IMR-90 (cell line): ENCODE measurements around the gene ADGRF3. TPM values are rescaled to one million over a fixed set of nuclear protein-coding genes. Genes with fewer than 3 reads are reported as not detected.

ENCODE experiments used
- ATAC-seq: fragments of 200-7000 bp; cut with Tn5 transposase; 2 replicates; pipeline ENCODE4 v1.9.1; 2020; ENCODE audit warnings: low read depth, mild to moderate bottlenecking, moderate library complexity
- BruUV-seq: library from RNA; stranded (reverse); fragments of 400-500 nt; replicated peaks from 2 replicates; lab custom pipeline; 2021; lab: Mats Ljungman, UMichigan
- CTCF ChIA-PET: fragments of 300-600 bp; formaldehyde crosslinking; extraction: SDS; loops from one replicate; lab custom pipeline; 2021; ENCODE audit warnings: antibody characterized with exemption; lab: Yijun Ruan, JAX
- POLR2A ChIA-PET: fragments of 300-600 bp; sonication (Branson Sonifier 250); formaldehyde crosslinking; loops from one replicate; lab custom pipeline; 2022; ENCODE audit warnings: antibody characterized with exemption; ENCODE audit not compliant: unreplicated experiment; lab: Charles Lee
- DNase-seq: peaks from one replicate; pipeline ENCODE4 v3.0.0; 2013
- H2AFZ ChIP-seq: replicated peaks from 2 replicates; pipeline ENCODE3; 2013; ENCODE audit warnings: low read length, mild to moderate bottlenecking; ENCODE audit not compliant: poor library complexity
- H2AK5ac ChIP-seq: 2 replicates; pipeline ENCODE4 v1.6.1; 2013; ENCODE audit warnings: low read depth, low read length, inconsistent platforms
- H2AK9ac ChIP-seq: replicated peaks from 2 replicates; pipeline ENCODE3; 2013; ENCODE audit warnings: mild to moderate bottlenecking, low read depth, low read length, moderate library complexity; ENCODE audit not compliant: poor library complexity
- H2BK120ac ChIP-seq: 2 replicates; pipeline ENCODE4 v1.6.1; 2013; ENCODE audit warnings: low read depth, low read length, inconsistent platforms
- H2BK15ac ChIP-seq: 3 replicates; pipeline ENCODE4 v1.6.1; 2013; ENCODE audit warnings: low read depth, low read length, inconsistent platforms
- H2BK20ac ChIP-seq: 2 replicates; pipeline ENCODE4 v1.6.1; 2013; ENCODE audit warnings: low read depth, mild to moderate bottlenecking, inconsistent platforms, low read length, moderate library complexity
- H2BK5ac ChIP-seq: 2 replicates; pipeline ENCODE4 v1.6.1; 2013; ENCODE audit warnings: mild to moderate bottlenecking, low read depth, low read length, inconsistent platforms; ENCODE audit not compliant: poor library complexity, severe bottlenecking
- H3K14ac ChIP-seq: replicated peaks from 2 replicates; pipeline ENCODE4 v1.6.1; 2013; ENCODE audit warnings: low read depth, low read length, inconsistent platforms
- H3K18ac ChIP-seq: 2 replicates; pipeline ENCODE4 v1.6.1; 2013; ENCODE audit warnings: low read depth, low read length, control low read depth
- H3K23ac ChIP-seq: 2 replicates; pipeline ENCODE4 v1.6.1; 2013; ENCODE audit warnings: low read depth, low read length, inconsistent platforms
- H3K27ac ChIP-seq: 2 replicates; pipeline ENCODE4 v1.5.1; 2013; ENCODE audit warnings: mild to moderate bottlenecking, control low read depth, low read length; ENCODE audit not compliant: insufficient read depth
- H3K27me3 ChIP-seq: 2 replicates; pipeline ENCODE4 v1.6.1; 2013; ENCODE audit warnings: low read length; ENCODE audit not compliant: control insufficient read depth, insufficient read depth
- H3K36me3 ChIP-seq: 2 replicates; pipeline ENCODE4 v1.6.1; 2013; ENCODE audit warnings: low read length, mixed read lengths; ENCODE audit not compliant: control insufficient read depth, insufficient read depth
- H3K4ac ChIP-seq: 2 replicates; pipeline ENCODE4 v1.6.1; 2013; ENCODE audit warnings: low read depth, low read length, inconsistent platforms
- H3K4me1 ChIP-seq: 2 replicates; pipeline ENCODE4 v1.6.1; 2013; ENCODE audit warnings: low read length, mixed read lengths; ENCODE audit not compliant: control insufficient read depth, insufficient read depth
- H3K4me2 ChIP-seq: 2 replicates; pipeline ENCODE4 v1.6.1; 2013; ENCODE audit warnings: low read depth, mild to moderate bottlenecking, control low read depth, low read length, moderate library complexity
- H3K4me3 ChIP-seq: 2 replicates; pipeline ENCODE4 v1.5.1; 2013; ENCODE audit warnings: low read depth, mild to moderate bottlenecking, control low read depth, low read length, moderate library complexity; ENCODE audit not compliant: insufficient read depth
- H3K56ac ChIP-seq: 2 replicates; pipeline ENCODE4 v1.6.1; 2013; ENCODE audit warnings: low read length, inconsistent platforms; ENCODE audit not compliant: insufficient read depth; ENCODE audit errors: extremely low read depth
- H3K79me1 ChIP-seq, 2 experiments: 2 replicates each; pipeline ENCODE4 v1.6.1; 2013; ENCODE audit warnings: low read length in 2 of 2, inconsistent platforms in 1 of 2, low read depth in 1 of 2
- H3K9ac ChIP-seq: 2 replicates; pipeline ENCODE4 v1.6.1; 2013; ENCODE audit warnings: low read depth, low read length, control low read depth
- H3K9me1 ChIP-seq: 2 replicates; pipeline ENCODE4 v1.6.1; 2013; ENCODE audit warnings: low read length, inconsistent platforms; ENCODE audit not compliant: insufficient read depth
- H3K9me3 ChIP-seq: 2 replicates; pipeline ENCODE4 v1.6.1; 2013; ENCODE audit warnings: low read length; ENCODE audit not compliant: control insufficient read depth, insufficient read depth
- H4K20me1 ChIP-seq: 2 replicates; pipeline ENCODE4 v1.6.1; 2013; ENCODE audit warnings: low read length, inconsistent platforms; ENCODE audit not compliant: insufficient read depth
- H4K5ac ChIP-seq: 2 replicates; pipeline ENCODE4 v1.6.1; 2013; ENCODE audit warnings: mild to moderate bottlenecking, low read depth, low read length, control low read depth
- H4K8ac ChIP-seq, 2 experiments: 2 replicates each; pipeline ENCODE4 v1.6.1; 2013; ENCODE audit warnings: low read depth in 2 of 2, low read length in 2 of 2, control low read depth in 1 of 2, inconsistent platforms in 1 of 2
- H4K91ac ChIP-seq: 2 replicates; pipeline ENCODE4 v1.6.1; 2013; ENCODE audit warnings: low read depth, low read length, inconsistent platforms; ENCODE audit not compliant: insufficient read depth
- BHLHE40 ChIP-seq: fragments of 150-350 bp; IDR thresholded peaks from 2 replicates; pipeline ENCODE4 v1.6.1; 2016; ENCODE audit warnings: mild to moderate bottlenecking, low read depth, low read length
- CEBPB ChIP-seq: IDR thresholded peaks from 2 replicates; pipeline ENCODE4 v1.6.1; 2012; ENCODE audit warnings: low read depth, low read length, improper control_type of control experiment
- CHD1 ChIP-seq: IDR thresholded peaks from 2 replicates; pipeline ENCODE4 v1.6.1; 2012; ENCODE audit warnings: low read depth, low read length, improper control_type of control experiment
- ELK1 ChIP-seq: fragments of 150-350 bp; IDR thresholded peaks from 2 replicates; pipeline ENCODE4 v1.6.1; 2016; ENCODE audit warnings: low read depth, mild to moderate bottlenecking, low read length, moderate library complexity, borderline replicate concordance
- FOS ChIP-seq: fragments of 150-350 bp; IDR thresholded peaks from 2 replicates; pipeline ENCODE4 v1.6.1; 2016; ENCODE audit warnings: low read depth, low read length
- MAFK ChIP-seq: IDR thresholded peaks from 2 replicates; pipeline ENCODE4 v1.6.1; 2012; ENCODE audit warnings: low read depth, low read length, improper control_type of control experiment
- MAZ ChIP-seq: IDR thresholded peaks from 2 replicates; pipeline ENCODE4 v1.6.1; 2012; ENCODE audit warnings: low read depth, mild to moderate bottlenecking, low read length, improper control_type of control experiment, moderate library complexity, borderline replicate concordance
- MXI1 ChIP-seq: IDR thresholded peaks from 2 replicates; pipeline ENCODE4 v1.6.1; 2012; ENCODE audit warnings: low read depth, mild to moderate bottlenecking, low read length, moderate library complexity, borderline replicate concordance
- NFE2L2 ChIP-seq: fragments of 150-350 bp; IDR thresholded peaks from 2 replicates; pipeline ENCODE4 v1.6.1; 2016; ENCODE audit warnings: low read depth, mild to moderate bottlenecking, low read length
- POLR2A ChIP-seq: IDR thresholded peaks from 2 replicates; pipeline ENCODE4 v1.6.1; 2012; ENCODE audit warnings: mild to moderate bottlenecking, low read depth, low read length
- RAD21 ChIP-seq: IDR thresholded peaks from 2 replicates; pipeline ENCODE4 v1.6.1; 2012; ENCODE audit warnings: low read length, improper control_type of control experiment
- RCOR1 ChIP-seq: IDR thresholded peaks from 2 replicates; pipeline ENCODE4 v1.6.1; 2012; ENCODE audit warnings: mild to moderate bottlenecking, low read length, improper control_type of control experiment; ENCODE audit not compliant: insufficient replicate concordance
- RFX5 ChIP-seq: IDR thresholded peaks from 2 replicates; pipeline ENCODE4 v1.8.0; 2012; ENCODE audit warnings: low read depth, mild to moderate bottlenecking, low read length, moderate library complexity
- WGBS, 2 experiments: methylation state at CpG; one replicate each; pipeline versions ENCODE4 v1.1.5 to v1.1.7; 2013; ENCODE audit warnings: missing lambda C conversion rate in 2 of 2; ENCODE audit not compliant: insufficient read length in 1 of 2; ENCODE audit errors: extremely low coverage in 2 of 2; 5-methylcytosine and 5-hydroxymethylcytosine counted together
- dilution Hi-C: fragments of 300-500 bp; cut with HindIII; formaldehyde crosslinking; loops from one replicate; pipeline ENCODE4 v1.14.3; 2018; ENCODE audit warnings: low sequenced_read_pairs; ENCODE audit not compliant: unreplicated experiment
- in situ Hi-C: fragments of 300-500 bp; cut with MboI; formaldehyde crosslinking; loops from 3 replicates; pipeline ENCODE4 v1.14.3; 2019; ENCODE audit warnings: low sequenced_read_pairs, inconsistent platforms, mixed read lengths
- intact Hi-C: fragments of 100-400 bp; cut with micrococcal nuclease; formaldehyde crosslinking; loops from 2 replicates; pipeline ENCODE4 v1.10.0; 2022
- polyA plus RNA-seq, 3 experiments: library from polyadenylated mRNA; depleted of rRNA; stranded (reverse); fragments of >200 nt; gene quantifications; 2 replicates each; pipeline ENCODE4 v1.2.3, GENCODE V29; 2012; ENCODE audit warnings: low replicate concordance in 1 of 3
- total RNA-seq: library from RNA; depleted of rRNA; stranded (reverse); fragments of >200 nt; gene quantifications from 2 replicates; pipeline ENCODE4 v1.2.3, GENCODE V29; 2012
- TF ChIP-seq, protein P1 (sequence below): conservative IDR thresholded peaks from 2 replicates; pipeline ENCODE4 v1.5.1; 2012; ENCODE audit warnings: mild to moderate bottlenecking, low read depth, low read length, improper control_type of control experiment
- TF ChIP-seq, protein P2 (sequence below): fragments of 150-350 bp; IDR thresholded peaks from 2 replicates; pipeline ENCODE4 v1.6.1; 2017; ENCODE audit warnings: mild to moderate bottlenecking, antibody characterized with exemption, low read length, low read depth

Gene ADGRF3
- total and polyA plus RNA-seq, 2 of the 4 experiments (the other 2 are of a cell fraction), result 0.15 TPM; not detected in 1

DNA sequence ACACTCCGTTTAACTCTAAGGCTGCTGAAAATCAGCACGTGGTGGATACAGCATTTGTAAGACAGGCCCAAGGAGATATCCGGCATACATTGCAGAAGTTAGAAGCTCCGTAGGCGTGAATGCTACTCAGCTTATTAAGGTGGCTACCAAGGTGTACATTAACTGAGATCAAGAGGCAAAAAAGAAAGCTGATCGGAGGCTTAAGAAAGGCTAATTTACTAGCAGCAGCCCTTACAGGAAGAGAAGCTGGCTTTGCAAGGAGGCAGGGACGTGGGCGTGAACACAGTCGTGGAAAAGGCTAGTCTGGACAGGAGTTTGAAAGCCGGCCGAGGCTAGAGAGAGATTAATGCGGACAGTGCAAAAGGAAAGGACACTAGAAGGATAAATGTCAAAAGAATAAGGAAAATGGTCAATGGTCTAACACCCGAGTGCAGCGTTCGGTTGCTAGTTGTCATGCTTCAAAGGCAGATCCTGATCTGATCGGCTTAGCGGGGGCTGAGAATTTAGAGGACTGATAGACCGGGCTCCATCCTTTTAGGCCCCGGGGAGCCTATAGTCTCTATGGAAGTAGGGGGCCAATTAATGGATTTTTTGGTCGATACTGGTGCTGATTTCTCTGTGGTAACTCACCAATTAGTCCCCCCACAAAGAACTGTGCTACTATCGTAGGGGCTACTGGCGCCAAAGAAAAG, 46.2 kb downstream of the ADGRF3 start:
- Histone ChIP-seq H3K4ac (peak overlapping the region; percentile 55), H4K5ac (peak overlapping the region; percentile 93), H3K4me1 (peaks cover 12% of the 10 kb centered on the region), H2BK120ac (peak overlapping the region; percentile 79), H3K23ac (peak overlapping the region; percentile 69), H3K79me1 (no peaks in the 10 kb centered on the region), H4K91ac (peak overlapping the region; percentile 43), H3K14ac (peak overlapping the region; percentile 88), H3K27me3 (no peaks in the 10 kb centered on the region), H2AFZ (peak overlapping the region; percentile 75), H3K56ac (peak overlapping the region; percentile 23; the same call in 1 of the 2 replicates), H2BK20ac (peak overlapping the region; percentile 11; the same call in 1 of the 2 replicates), H3K9me1 (no peaks in the 10 kb centered on the region), H3K9ac (peak overlapping the region; percentile 68), H2AK9ac (peak overlapping the region; percentile 12), H2AK5ac (no peak overlapping the region), H4K20me1 (no peaks in the 10 kb centered on the region), H3K27ac (peak overlapping the region; percentile 61), H3K4me2 (peak overlapping the region; percentile 75), H2BK5ac (peak overlapping the region; percentile 44), H3K9me3 (no peaks in the 10 kb centered on the region), H2BK15ac (peak overlapping the region; percentile 10; the same call in 2 of the 3 replicates), H3K4me3 (no peak overlapping the region), H4K8ac (peak overlapping the region; percentile 82 to 93), H3K18ac (peak overlapping the region; percentile 82; the same call in 1 of the 2 replicates), H3K36me3 (no peaks in the 10 kb centered on the region)
- 40% methylated on average over 14 of the region's 22 CpGs; no CpG with 5 or more reads in 1 of the 2 experiments for WGBS, 2 experiments
- dilution Hi-C loops, result no loop called here
- in situ Hi-C loops, result no loop called here
- ChIA-PET POLR2A (interaction anchor here (0.6 kb wide), 1 partner anchor 27 kb away, joined by 4 read pairs; no protein-coding TSS in a partner anchor), CTCF (no interaction called here)
- ATAC-seq (0 out of 2 replicates have a peak, but pooled peaks have one; percentile 19), DNase-seq (peak; percentile 28)
- TF ChIP-seq RAD21 (no peak), MAZ (no peak), MAFK (no peak), CHD1 (no peak), NFE2L2 (no peak), BHLHE40 (no peak), CEBPB (no peak), MXI1 (no peak), ELK1 (no peak), POLR2A (no peak), RFX5 (no peak), RCOR1 (no peak), FOS (no peak)
- TF ChIP-seq, protein P1, sequence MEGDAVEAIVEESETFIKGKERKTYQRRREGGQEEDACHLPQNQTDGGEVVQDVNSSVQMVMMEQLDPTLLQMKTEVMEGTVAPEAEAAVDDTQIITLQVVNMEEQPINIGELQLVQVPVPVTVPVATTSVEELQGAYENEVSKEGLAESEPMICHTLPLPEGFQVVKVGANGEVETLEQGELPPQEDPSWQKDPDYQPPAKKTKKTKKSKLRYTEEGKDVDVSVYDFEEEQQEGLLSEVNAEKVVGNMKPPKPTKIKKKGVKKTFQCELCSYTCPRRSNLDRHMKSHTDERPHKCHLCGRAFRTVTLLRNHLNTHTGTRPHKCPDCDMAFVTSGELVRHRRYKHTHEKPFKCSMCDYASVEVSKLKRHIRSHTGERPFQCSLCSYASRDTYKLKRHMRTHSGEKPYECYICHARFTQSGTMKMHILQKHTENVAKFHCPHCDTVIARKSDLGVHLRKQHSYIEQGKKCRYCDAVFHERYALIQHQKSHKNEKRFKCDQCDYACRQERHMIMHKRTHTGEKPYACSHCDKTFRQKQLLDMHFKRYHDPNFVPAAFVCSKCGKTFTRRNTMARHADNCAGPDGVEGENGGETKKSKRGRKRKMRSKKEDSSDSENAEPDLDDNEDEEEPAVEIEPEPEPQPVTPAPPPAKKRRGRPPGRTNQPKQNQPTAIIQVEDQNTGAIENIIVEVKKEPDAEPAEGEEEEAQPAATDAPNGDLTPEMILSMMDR, result no peak
- TF ChIP-seq, protein P2, sequence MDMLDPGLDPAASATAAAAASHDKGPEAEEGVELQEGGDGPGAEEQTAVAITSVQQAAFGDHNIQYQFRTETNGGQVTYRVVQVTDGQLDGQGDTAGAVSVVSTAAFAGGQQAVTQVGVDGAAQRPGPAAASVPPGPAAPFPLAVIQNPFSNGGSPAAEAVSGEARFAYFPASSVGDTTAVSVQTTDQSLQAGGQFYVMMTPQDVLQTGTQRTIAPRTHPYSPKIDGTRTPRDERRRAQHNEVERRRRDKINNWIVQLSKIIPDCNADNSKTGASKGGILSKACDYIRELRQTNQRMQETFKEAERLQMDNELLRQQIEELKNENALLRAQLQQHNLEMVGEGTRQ, result no peak
- no TSS peak for BruUV-seq
- intact Hi-C loops, result no loop called here
